A673 (cell line): Measurements from ENCODE around the gene ETF1.

Source experiments
- CTCF ChIP-seq: fragments of 300-800, 200-600 bp; sonication (generic); conservative IDR thresholded peaks from 2 replicates; pipeline ENCODE4 v1.5.1; 2017; ENCODE audit warnings: low read depth, mild to moderate bottlenecking, antibody characterized with exemption, low read length, moderate library complexity, mixed read lengths
- EZH2 ChIP-seq: fragments of 200-600 bp; sonication (generic); IDR thresholded peaks from 2 replicates; pipeline ENCODE4 v1.6.1; 2017; ENCODE audit warnings: borderline replicate concordance, low read depth, mild to moderate bottlenecking, mixed read lengths, antibody characterized with exemption, low read length; ENCODE audit not compliant: poor library complexity, severe bottlenecking

DNA sequence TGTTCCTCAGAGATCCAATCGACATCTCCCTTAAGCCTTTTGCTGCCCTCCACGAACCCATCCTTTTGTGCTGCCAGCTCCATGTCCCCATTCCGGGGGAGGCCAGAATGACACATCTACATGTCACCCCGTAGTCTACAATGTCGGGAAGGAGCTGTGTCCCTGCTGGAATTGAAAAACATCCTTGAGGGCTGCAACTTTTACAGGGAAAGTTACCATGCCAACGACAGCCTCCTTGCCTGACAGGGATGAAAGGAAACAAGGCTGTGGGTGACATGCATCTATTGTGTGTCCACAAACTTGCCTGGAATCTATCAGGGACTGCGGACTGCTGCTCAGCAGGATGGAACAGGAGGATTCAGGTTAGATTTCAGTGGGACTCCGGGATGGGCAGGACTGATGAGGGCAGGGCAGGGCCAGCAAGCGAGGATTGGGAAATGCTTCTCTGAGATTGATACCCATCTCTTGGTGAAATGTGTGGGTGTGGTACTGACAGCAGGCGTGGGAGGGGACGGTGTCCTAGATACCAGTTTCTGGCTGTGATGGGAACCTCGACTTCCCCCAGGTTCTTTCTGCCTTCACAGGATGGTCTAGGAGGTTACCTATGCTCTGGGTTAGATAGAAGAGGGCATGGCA, 52.3 kb downstream of the ETF1 start:
- TF ChIP-seq CTCF (no peak), EZH2 (no peak)
